ENCODE data around the gene WNT5B.

WNT5B gene

GRCh38 chr12:1630827-1631591 lies 2.0 kb downstream of the WNT5B start:
- no peak for DNase-seq

DNA sequence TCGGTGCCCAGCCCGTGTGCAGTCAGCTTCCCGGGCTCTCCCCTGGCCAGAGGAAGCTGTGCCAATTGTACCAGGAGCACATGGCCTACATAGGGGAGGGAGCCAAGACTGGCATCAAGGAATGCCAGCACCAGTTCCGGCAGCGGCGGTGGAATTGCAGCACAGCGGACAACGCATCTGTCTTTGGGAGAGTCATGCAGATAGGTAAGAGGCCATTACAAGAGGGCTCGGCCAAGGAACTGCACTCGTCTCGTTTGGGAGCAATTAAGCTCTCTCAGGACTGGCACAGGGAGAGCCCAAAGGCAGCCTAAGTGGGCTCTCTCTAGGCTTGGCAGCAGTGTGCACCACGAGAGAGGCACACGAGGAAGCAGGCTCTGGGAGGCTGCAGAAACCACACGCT lies 3.7 kb downstream of the WNT5B start:
- DNase-seq: no peak

DNA sequence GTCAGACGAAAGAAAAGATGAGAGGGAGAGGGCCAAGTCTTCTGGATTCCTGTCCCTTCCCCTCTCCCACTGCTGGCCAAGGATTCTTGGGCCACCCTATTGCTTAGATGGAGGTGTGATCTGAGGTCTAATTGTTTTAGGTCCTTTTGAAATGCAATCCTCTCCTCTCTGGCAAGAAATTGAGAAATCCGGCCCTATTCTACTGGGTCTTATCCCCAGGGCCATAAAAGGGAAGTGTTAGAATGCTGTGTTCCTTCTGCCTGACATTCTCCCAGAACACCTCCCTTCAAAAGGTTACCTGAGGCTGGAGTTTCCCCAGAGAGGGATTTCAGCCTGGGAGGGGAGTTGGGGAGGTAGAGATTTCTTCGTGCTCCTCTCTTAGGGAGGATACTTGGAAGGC lies 4.4 kb downstream of the WNT5B start:
- no peak for DNase-seq

DNA sequence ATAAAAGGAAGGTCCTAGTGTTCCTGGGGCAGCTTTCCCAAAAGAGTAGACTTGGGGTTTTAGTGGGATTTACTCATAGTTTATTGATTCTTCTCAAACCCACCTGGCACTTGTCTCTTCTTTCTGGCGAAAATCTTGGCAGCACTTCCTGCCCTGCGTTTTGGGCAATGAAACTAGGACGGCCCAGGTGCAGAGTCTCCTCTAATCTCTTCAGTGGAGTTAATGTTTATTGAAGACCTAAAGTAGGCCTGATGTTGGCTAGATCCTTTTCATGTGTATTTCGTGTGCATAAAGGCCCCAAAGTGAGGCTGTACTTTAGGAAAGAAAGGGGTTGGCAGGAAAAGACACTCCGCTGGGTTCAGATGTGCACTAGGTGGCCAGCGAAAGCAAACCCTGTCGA lies 5.1 kb downstream of the WNT5B start:
- DNase-seq: no peak

DNA sequence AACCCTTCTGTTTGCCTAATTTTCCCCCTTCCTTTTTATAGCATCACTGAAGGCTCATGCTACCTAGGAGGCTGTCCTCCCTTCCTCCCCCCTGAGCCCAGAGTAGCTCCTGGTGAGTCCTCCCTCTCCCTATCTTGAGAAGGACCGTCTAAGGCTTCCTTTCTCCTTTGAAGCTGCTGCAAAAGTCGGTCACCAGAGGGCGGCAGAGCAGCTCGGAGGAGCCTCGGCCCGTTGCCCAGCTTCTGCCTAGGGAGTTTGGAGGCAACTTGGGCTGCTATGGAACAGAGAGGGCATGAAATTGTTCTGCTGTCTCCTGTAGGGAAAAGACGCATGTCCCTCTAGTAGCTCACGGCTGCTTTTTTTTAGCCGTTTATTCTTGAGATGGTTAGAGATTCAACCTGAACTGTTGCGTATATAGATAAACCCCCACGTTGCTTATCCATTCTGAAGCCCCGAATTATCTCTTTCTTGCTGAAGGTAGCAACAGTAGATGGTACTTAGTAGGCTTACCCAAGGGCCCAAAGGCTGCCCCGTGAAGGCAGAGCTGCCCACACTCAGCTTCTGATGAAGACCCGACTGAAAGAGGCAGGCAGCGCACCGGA lies 5.7 kb downstream of the WNT5B start:
- peak; percentile 71 to 75 for DNase-seq

- DNase-seq: no peak
These were observed 6.5 kb downstream of the WNT5B start for GRCh38 chr12:1635301-1636095.

- DNase-seq: no peak
These were observed 9.2 kb downstream of the WNT5B start for GRCh38 chr12:1638203-1638602.

DNA sequence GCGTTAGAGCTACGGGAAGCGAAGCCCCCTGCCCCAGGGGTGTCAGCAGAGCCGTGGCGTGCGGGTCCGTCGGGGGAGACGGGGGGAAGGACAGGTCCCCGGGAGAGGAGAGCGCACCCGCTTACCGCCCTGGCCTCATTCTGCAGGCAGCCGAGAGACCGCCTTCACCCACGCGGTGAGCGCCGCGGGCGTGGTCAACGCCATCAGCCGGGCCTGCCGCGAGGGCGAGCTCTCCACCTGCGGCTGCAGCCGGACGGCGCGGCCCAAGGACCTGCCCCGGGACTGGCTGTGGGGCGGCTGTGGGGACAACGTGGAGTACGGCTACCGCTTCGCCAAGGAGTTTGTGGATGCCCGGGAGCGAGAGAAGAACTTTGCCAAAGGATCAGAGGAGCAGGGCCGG lies 10.5 kb downstream of the WNT5B start:
- DNase-seq: no peak

- no peak for DNase-seq
These were observed 11.6 kb downstream of the WNT5B start for GRCh38 chr12:1640328-1641234.

GRCh38 chr12:1642513-1642912 lies 13.5 kb downstream of the WNT5B start:
- DNase-seq: no peak

DNA sequence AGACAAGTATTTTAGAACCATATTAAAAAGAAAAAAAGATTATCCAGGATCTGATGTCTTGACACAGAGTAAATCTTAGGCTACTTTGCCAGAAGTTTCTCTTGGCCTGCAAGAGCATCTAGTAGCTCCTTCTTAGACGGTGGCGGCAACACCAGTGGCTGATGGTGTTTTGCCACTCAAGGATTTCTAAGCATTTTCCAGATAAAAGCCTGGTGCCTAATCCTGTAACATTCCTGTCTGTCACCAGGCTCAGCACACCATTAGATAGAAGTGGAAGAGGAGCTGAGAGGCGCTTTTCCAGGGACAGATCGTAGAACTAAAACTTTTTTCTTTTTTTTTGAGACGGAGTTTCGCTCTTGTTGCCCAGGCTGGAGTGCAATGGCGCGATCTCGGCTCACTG lies 14.0 kb downstream of the WNT5B start:
- DNase-seq: no peak

DNA sequence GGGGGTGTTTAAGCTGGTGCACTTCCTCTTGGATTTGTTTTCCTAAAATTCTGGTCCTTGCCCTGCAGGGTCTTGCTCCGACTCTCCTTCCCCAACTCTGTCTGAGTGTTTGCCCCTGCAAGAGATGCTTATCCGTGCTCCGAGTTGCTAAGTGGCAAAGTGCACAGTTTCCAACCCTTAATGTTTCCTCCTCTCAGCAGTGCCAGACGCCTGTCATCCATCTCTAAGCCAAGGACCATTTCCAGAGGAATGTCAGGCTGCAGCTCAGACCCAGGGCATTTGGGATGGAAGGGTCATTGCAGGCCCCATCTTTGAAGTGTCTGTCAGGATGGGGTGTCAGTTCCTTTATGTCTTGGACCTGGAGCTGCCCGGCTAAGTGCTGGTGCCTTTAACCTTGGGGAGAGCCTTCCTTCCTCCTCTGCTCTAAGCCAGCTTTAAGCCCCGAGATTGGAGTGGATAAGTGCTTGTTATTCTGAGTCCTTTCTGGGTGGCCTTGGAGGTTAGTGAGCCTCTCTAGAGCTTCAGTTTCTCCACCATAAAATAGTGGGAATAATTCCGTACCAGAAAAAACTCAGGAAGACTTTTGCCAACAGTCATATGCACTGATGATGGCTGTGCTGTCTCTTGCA lies 15.0 kb downstream of the WNT5B start:
- DNase-seq: no peak

GRCh38 chr12:1644534-1645438 lies 15.8 kb downstream of the WNT5B start:
- no peak for DNase-seq

GRCh38 chr12:1645819-1646218 lies 16.8 kb downstream of the WNT5B start:
- no peak for DNase-seq

DNA sequence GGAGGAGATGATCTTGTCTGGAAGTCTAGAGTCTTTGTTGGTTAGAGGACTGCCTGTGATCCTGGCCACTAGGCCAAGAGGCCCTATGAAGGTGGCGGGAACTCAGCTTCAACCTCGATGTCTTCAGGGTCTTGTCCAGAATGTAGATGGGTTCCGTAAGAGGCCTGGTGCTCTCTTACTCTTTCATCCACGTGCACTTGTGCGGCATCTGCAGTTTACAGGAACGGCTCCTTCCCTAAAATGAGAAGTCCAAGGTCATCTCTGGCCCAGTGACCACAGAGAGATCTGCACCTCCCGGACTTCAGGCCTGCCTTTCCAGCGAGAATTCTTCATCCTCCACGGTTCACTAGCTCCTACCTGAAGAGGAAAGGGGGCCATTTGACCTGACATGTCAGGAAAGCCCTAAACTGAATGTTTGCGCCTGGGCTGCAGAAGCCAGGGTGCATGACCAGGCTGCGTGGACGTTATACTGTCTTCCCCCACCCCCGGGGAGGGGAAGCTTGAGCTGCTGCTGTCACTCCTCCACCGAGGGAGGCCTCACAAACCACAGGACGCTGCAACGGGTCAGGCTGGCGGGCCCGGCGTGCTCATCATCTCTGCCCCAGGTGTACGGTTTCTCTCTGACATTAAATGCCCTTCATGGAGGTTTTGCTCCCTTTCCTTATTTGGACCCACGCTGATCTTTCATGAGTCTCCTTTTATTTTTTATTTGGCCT lies 17.7 kb downstream of the WNT5B start:
- DNase-seq: no peak

DNA sequence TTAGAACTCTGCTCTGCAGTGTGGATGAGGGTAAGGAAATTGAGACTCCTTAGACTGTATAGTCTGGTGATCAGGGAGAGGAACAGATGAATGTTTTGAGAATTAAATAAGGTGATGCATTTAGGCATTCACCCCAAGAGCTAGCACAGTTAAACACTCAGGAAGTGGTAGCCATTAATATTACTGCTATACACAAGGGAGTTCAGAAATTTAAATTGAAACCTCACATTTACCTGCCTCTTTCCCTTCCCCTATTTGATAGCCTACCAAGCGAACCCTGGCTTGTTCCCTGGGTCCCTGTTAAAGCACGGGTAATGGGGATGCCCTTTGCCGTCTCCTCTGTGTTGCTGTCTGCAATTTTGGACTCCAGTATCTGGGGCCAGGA lies 18.2 kb downstream of the WNT5B start:
- no peak for DNase-seq

DNA sequence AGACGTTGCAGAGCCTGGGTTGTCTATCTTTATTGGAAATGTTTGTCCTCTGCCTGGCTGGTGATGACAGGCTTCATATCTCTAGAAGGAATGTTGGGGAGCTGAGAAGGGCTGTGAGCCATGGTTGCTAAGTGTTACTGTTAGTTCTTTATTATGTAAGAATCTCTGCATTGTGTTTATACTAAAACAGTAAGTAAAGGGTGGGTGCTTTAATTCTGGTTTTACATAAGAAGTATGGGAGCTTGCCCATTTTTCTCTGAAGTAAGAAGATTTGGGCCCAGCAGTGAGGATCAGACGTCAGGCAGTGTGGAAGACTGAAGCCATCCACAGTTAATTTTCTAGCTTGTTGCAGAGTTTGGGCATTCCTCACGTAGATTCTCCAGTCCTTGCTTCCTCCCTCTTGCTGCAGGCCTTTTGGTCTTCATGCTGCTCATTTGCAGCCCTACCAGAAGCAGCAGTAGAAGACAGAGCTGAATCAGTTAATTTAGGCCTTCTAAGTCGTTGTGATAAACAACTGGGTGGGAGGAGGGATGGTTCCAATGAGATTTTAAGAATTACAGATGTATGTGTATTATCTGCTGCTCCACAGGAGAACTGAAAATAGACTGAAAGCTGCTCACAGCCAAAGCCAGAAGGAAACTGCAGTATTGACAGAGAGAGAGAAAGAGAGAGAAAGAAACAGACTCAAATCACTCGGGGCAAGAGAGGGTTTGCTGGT lies 21.4 kb downstream of the WNT5B start:
- no peak for DNase-seq

- no peak for DNase-seq
These were observed 21.9 kb downstream of the WNT5B start for GRCh38 chr12:1650978-1651361.

- DNase-seq: no peak
These were observed 22.9 kb downstream of the WNT5B start for GRCh38 chr12:1651946-1652345.

- DNase-seq: no peak
These were observed 26.3 kb downstream of the WNT5B start for GRCh38 chr12:1655225-1655788.

Measured in stimulated activated CD4-positive, alpha-beta T cell treated with anti-CD3 and anti-CD28 coated beads, Interleukin-2, amount 100 ng/mL, for 24 hours (primary cell).